A673 (cell line): ENCODE measurements around the gene HILPDA. TPM values are rescaled to one million over a fixed set of nuclear protein-coding genes. Genes with fewer than 3 reads are reported as not detected.
A peak's percentile ranks its signal among the peaks of the same experiment; 100 is the strongest.
"Not testable (repeated sequence)": the region's sequence is repeated elsewhere in the genome, so short reads cannot be mapped to it uniquely, and the experiment has no call there.

Source experiments
- BruUV-seq: library from RNA; stranded (reverse); fragments of 400-500 nt; replicated peaks from 2 replicates; lab custom pipeline; 2021; lab: Mats Ljungman, UMichigan
- CTCF ChIA-PET: fragments of 300-600 bp; sonication (Branson Sonifier 250); formaldehyde crosslinking; loops from one replicate; lab custom pipeline; 2022; ENCODE audit warnings: antibody characterized with exemption; lab: Charles Lee
- POLR2A ChIA-PET: fragments of 300-600 bp; sonication (Branson Sonifier 250); formaldehyde crosslinking; loops from one replicate; lab custom pipeline; 2022; ENCODE audit warnings: antibody characterized with exemption; ENCODE audit not compliant: low non-redundant PET; lab: Charles Lee
- DNase-seq: peaks from one replicate; pipeline ENCODE4 v3.0.0-alpha.2; 2015; ENCODE audit warnings: low spot score
- H3K27ac ChIP-seq: fragments of 200-600 bp; sonication (generic); 2 replicates; pipeline ENCODE4 v1.5.1; 2016; ENCODE audit warnings: mixed run types, low read depth, mild to moderate bottlenecking, mixed read lengths, antibody characterized with exemption, low read length; ENCODE audit not compliant: poor library complexity, severe bottlenecking
- H3K27me3 ChIP-seq: fragments of 200-600 bp; sonication (generic); replicated peaks from 2 replicates; pipeline ENCODE4 v1.6.1; 2017; ENCODE audit warnings: mixed run types, low read depth, mild to moderate bottlenecking, mixed read lengths, antibody characterized with exemption, low read length; ENCODE audit not compliant: insufficient read depth, poor library complexity
- H3K36me3 ChIP-seq: fragments of 200-600 bp; sonication (generic); 2 replicates; pipeline ENCODE4 v1.6.1; 2016; ENCODE audit warnings: mixed run types, mild to moderate bottlenecking, mixed read lengths, antibody characterized with exemption, low read length; ENCODE audit not compliant: insufficient read depth, poor library complexity, severe bottlenecking
- H3K4me1 ChIP-seq: fragments of 200-600 bp; sonication (generic); 2 replicates; pipeline ENCODE4 v1.6.1; 2017; ENCODE audit warnings: mixed run types, mild to moderate bottlenecking, mixed read lengths, antibody characterized with exemption, low read length; ENCODE audit not compliant: insufficient read depth, poor library complexity, severe bottlenecking
- H3K4me3 ChIP-seq: fragments of 200-600 bp; sonication (generic); 2 replicates; pipeline ENCODE4 v1.5.1; 2016; ENCODE audit warnings: low read depth, mixed run types, mild to moderate bottlenecking, mixed read lengths, low read length; ENCODE audit not compliant: poor library complexity, severe bottlenecking
- H3K9me3 ChIP-seq: fragments of 200-600 bp; sonication (generic); 2 replicates; pipeline ENCODE4 v1.6.1; 2016; ENCODE audit warnings: mixed run types, low read depth, mild to moderate bottlenecking, mixed read lengths, antibody characterized with exemption, low read length; ENCODE audit not compliant: poor library complexity, severe bottlenecking
- EZH2 ChIP-seq: fragments of 200-600 bp; sonication (generic); IDR thresholded peaks from 2 replicates; pipeline ENCODE4 v1.6.1; 2017; ENCODE audit warnings: borderline replicate concordance, low read depth, mild to moderate bottlenecking, mixed read lengths, antibody characterized with exemption, low read length; ENCODE audit not compliant: poor library complexity, severe bottlenecking
- intact Hi-C: fragments of 100-400 bp; cut with micrococcal nuclease; formaldehyde crosslinking; loops from one replicate; pipeline ENCODE4 v1.10.0; 2022; ENCODE audit not compliant: unreplicated experiment
- total RNA-seq: library from RNA; stranded (reverse); gene quantifications from 2 replicates; pipeline ENCODE4 v1.2.3, GENCODE V29; 2021
- TF ChIP-seq, protein P1 (sequence below): fragments of 300-800, 200-600 bp; sonication (generic); conservative IDR thresholded peaks from 2 replicates; pipeline ENCODE4 v1.5.1; 2017; ENCODE audit warnings: low read depth, mild to moderate bottlenecking, antibody characterized with exemption, low read length, moderate library complexity, mixed read lengths

HILPDA gene
- total RNA-seq, 1 experiment from 2014 or later: 36.1 TPM

DNA sequence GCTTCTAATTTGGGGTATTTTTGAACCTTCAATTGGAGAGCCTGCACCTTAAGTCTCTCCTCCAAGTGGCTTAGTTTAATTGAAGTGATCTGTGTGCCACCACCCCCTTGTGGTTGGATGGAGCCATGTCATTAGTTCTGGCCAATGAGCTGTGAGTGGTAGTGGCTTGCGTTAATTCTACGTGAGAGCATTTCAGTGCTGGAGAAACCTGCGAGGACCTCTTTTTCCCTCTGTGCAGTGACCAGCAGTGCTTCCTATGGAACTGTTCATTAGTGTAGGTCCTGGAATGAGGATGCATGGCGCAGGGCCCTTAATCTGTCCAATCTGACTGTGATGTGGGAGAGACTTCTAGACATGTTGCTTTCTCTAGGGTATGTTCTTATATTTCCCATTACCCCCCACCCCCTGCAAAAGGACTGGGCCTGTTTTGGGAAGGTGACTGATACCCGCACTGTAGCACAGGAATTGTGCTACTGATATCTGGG, 3.8 kb downstream of the HILPDA start:
- BruUV-seq: no TSS peak
- peak; percentile 84 for DNase-seq
- no peak overlapping the region for H3K27ac ChIP-seq
- intact Hi-C loops: loop anchor here (1.0 to 2.0 kb wide), 2 partner anchors 32 to 61 kb away; no protein-coding TSS in a partner anchor
- ChIA-PET CTCF (interaction anchor here (0.5 to 3.1 kb wide), 8 partner anchors 15 to 1580 kb away, joined by 3 to 27 read pairs (median 3); no protein-coding TSS in a partner anchor), POLR2A (interaction anchor here (0.6 kb wide), 1 partner anchor 874 kb away, joined by 3 read pairs; no protein-coding TSS in a partner anchor)
- peaks cover 17% of the 10 kb centered on the region for H3K36me3 ChIP-seq
- no peaks in the 10 kb centered on the region for H3K27me3 ChIP-seq
- no peak for TF ChIP-seq EZH2
- TF ChIP-seq, protein P1, sequence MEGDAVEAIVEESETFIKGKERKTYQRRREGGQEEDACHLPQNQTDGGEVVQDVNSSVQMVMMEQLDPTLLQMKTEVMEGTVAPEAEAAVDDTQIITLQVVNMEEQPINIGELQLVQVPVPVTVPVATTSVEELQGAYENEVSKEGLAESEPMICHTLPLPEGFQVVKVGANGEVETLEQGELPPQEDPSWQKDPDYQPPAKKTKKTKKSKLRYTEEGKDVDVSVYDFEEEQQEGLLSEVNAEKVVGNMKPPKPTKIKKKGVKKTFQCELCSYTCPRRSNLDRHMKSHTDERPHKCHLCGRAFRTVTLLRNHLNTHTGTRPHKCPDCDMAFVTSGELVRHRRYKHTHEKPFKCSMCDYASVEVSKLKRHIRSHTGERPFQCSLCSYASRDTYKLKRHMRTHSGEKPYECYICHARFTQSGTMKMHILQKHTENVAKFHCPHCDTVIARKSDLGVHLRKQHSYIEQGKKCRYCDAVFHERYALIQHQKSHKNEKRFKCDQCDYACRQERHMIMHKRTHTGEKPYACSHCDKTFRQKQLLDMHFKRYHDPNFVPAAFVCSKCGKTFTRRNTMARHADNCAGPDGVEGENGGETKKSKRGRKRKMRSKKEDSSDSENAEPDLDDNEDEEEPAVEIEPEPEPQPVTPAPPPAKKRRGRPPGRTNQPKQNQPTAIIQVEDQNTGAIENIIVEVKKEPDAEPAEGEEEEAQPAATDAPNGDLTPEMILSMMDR: peak; percentile 79
- H3K9me3 ChIP-seq: no peaks in the 10 kb centered on the region
- H3K4me1 ChIP-seq: peaks cover 25% of the 10 kb centered on the region
- H3K4me3 ChIP-seq: no peak overlapping the region

DNA sequence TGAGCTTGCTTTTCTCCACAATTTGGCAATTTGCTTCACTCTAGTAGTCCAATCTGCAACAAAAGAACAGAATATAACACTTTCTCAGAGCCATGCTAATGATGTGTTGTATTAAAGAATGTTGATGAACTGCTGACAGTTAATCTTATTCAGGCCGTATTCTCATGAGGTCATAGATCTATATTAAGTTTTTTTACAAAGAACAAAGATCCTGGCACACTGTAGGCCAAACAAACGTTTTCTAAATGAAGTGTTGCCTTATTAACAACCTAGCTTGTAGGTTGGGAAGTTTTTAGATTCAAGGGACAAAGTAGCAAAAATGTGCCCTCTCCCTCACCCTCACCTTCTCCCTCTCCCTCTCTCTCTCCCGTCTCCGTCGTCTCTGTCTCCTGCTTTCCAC, 6.8 kb downstream of the HILPDA start:
- TF ChIP-seq EZH2: no peak
- TF ChIP-seq, protein P1: no peak
- no peaks in the 10 kb centered on the region for H3K27me3 ChIP-seq
- CTCF ChIA-PET: no interaction called here
- H3K27ac ChIP-seq: no peak overlapping the region
- peaks cover 12% of the 10 kb centered on the region for H3K36me3 ChIP-seq
- no peak overlapping the region for H3K4me3 ChIP-seq
- no peak for DNase-seq
- intact Hi-C loops: no loop called here
- BruUV-seq: no TSS peak
- H3K4me1 ChIP-seq: peaks cover 13% of the 10 kb centered on the region
- H3K9me3 ChIP-seq: no peaks in the 10 kb centered on the region
- POLR2A ChIA-PET: no interaction called here

DNA sequence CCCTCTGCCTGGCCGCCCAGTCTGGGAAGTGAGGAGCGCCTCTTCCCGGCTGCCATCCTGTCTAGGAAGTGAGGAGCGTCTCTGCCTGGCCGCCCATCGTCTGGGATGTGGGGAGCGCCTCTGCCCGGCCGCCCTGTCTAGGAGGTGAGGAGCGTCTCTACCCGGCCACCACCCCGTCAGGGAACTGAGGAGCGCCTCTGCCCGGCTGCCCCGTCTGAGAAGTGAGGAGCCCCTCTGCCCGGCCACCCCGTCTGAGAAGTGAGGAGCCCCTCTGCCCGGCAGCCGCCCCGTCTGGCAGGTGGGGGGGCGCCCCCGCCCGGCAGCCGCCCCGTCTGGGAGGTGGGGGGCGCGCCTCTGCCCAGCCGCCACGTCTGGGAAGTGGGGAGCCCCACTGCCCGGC, 7.7 kb downstream of the HILPDA start:
- CTCF ChIA-PET: not testable (repeated sequence)

DNA sequence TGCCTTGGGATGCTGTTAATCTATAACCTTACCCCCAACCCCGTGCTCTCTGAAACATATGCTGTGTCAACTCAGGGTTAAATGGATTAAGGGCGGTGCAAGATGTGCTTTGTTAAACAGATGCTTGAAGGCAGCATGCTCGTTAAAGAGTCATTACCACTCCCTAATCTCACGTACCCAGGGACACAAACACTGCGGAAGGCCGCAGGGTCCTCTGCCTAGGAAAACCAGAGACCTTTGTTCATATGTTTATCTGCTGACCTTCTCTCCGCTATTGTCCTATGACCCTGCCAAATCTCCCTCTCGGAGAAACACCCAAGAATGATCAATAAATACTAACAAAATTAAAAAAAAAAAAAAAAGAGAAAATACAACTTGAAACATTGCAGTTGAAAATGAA, 8.3 kb downstream of the HILPDA start:
- H3K4me3 ChIP-seq, DNase-seq, CTCF ChIA-PET, H3K36me3 ChIP-seq, H3K4me1 ChIP-seq, POLR2A ChIA-PET, H3K27ac ChIP-seq, H3K9me3 ChIP-seq, BruUV-seq, intact Hi-C loops, H3K27me3 ChIP-seq: not testable (repeated sequence)

More for the DNA sequence above, 7.7 kb downstream of the HILPDA start:
- H3K4me3 ChIP-seq, H3K4me1 ChIP-seq, H3K36me3 ChIP-seq, H3K9me3 ChIP-seq, H3K27me3 ChIP-seq, BruUV-seq, DNase-seq, H3K27ac ChIP-seq, intact Hi-C loops, POLR2A ChIA-PET: not testable (repeated sequence)

DNA sequence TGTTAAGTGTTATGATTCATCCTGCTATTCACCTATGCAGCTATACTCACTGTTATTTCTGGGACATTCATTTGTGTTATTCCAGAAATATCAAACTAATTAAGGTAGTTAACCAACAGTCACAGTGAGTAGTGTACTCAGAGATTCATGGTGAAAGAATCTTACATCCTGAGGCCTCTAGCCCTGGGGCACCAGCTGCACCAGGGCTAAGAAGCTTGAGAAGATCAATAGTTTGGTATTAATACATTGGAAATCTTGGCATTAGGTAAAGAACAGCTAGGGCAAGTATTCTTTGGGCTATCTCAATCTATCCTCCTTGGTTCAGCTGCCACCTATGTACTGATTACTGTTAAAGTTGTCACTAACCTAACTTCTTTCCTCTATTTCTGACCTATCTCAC, 11.2 kb downstream of the HILPDA start:
- DNase-seq, H3K27me3 ChIP-seq, H3K9me3 ChIP-seq, POLR2A ChIA-PET, H3K4me1 ChIP-seq, intact Hi-C loops, H3K27ac ChIP-seq, H3K36me3 ChIP-seq, H3K4me3 ChIP-seq, CTCF ChIA-PET, BruUV-seq: not testable (repeated sequence)
